CD14-positive monocyte (primary cell): ENCODE results near the gene EXTL1. TPM values are rescaled to one million over a fixed set of nuclear protein-coding genes. Genes with fewer than 3 reads are reported as not detected.

Source experiments
- DNase-seq, 3 donors: peaks; one replicate each; pipeline ENCODE4 v3.0.0-alpha.2; 2011 to 2022
- H2AFZ ChIP-seq: 2 replicates; pipeline ENCODE4 v1.6.0; 2012; ENCODE audit warnings: mild to moderate bottlenecking, low read depth, low read length, inconsistent platforms; ENCODE audit not compliant: insufficient read depth, poor library complexity, severe bottlenecking
- H3K27ac ChIP-seq, 2 donors: 1 replicate in 1 of 2; 2 replicates in 1 of 2; pipeline ENCODE4 v1.5.1; 2012 to 2013; ENCODE audit warnings: low read length in 2 of 2, control low read depth in 1 of 2, inconsistent platforms in 1 of 2, low read depth in 1 of 2, mild to moderate bottlenecking in 1 of 2
- H3K27me3 ChIP-seq, 2 donors: one replicate each; pipeline versions ENCODE4 v1.6.0 to v1.6.1; 2011 to 2013; ENCODE audit warnings: low read length in 2 of 2; ENCODE audit not compliant: control insufficient read depth in 2 of 2, insufficient read depth in 2 of 2
- H3K36me3 ChIP-seq, 2 donors: replicated peaks in 1 of 2; 1 replicate in 1 of 2; 2 replicates in 1 of 2; pipeline versions ENCODE4 v1.5.1 to v1.6.1; 2012 to 2013; ENCODE audit warnings: low read length in 2 of 2, control low read depth in 1 of 2, inconsistent platforms in 1 of 2, mild to moderate bottlenecking in 1 of 2; ENCODE audit not compliant: insufficient read depth in 2 of 2, control insufficient read depth in 1 of 2
- H3K4me1 ChIP-seq, 2 donors: 1 replicate in 1 of 2; 2 replicates in 1 of 2; pipeline versions ENCODE4 v1.5.1 to v1.6.1; 2012 to 2013; ENCODE audit warnings: low read length in 2 of 2, control low read depth in 1 of 2, inconsistent platforms in 1 of 2, mild to moderate bottlenecking in 1 of 2, moderate library complexity in 1 of 2; ENCODE audit not compliant: insufficient read depth in 2 of 2, control insufficient read depth in 1 of 2
- H3K4me2 ChIP-seq: replicated peaks from 2 replicates; pipeline ENCODE3; 2012; ENCODE audit warnings: low read length, moderate library complexity, mild to moderate bottlenecking; ENCODE audit not compliant: poor library complexity, severe bottlenecking; ENCODE audit errors: extremely low read depth
- H3K4me3 ChIP-seq, 3 experiments: fragments of 200-600 bp in 1 of 3; sonication (generic) in 1 of 3; replicated peaks in 1 of 3; 1 replicate in 2 of 3; 2 replicates in 1 of 3; pipeline ENCODE4 v1.5.1; 2011 to 2013; ENCODE audit warnings: low read length in 3 of 3, mild to moderate bottlenecking in 3 of 3, control low read depth in 2 of 3, low read depth in 2 of 3, inconsistent platforms in 1 of 3, moderate library complexity in 1 of 3
- H3K79me2 ChIP-seq: 2 replicates; pipeline ENCODE4 v1.6.0; 2012; ENCODE audit warnings: mild to moderate bottlenecking, control low read depth, inconsistent platforms, low read length, moderate library complexity; ENCODE audit not compliant: insufficient read depth
- H3K9ac ChIP-seq: 2 replicates; pipeline ENCODE4 v1.6.0; 2017; ENCODE audit warnings: low read length, mild to moderate bottlenecking; ENCODE audit not compliant: insufficient read depth, poor library complexity, severe bottlenecking
- H3K9me3 ChIP-seq, 2 donors: replicated peaks in 1 of 2; 1 replicate in 1 of 2; 2 replicates in 1 of 2; pipeline versions ENCODE4 v1.5.1 to v1.6.1; 2012 to 2013; ENCODE audit warnings: low read length in 2 of 2, control low read depth in 1 of 2; ENCODE audit not compliant: control insufficient read depth in 1 of 2, insufficient read depth in 1 of 2
- H4K20me1 ChIP-seq: 2 replicates; pipeline ENCODE4 v1.6.0; 2012; ENCODE audit warnings: mild to moderate bottlenecking, low read length, control low read depth, moderate library complexity; ENCODE audit not compliant: insufficient read depth
- H3K27ac Mint-ChIP-seq, 7 donors: one replicate each; pipeline ENCODE4 v1.8.0; 2020; ENCODE audit warnings: mild to moderate bottlenecking in 7 of 7, mixed read lengths in 7 of 7, moderate library complexity in 6 of 7, inconsistent platforms in 2 of 7
- H3K27me3 Mint-ChIP-seq, 3 donors: one replicate each; pipeline ENCODE4 v1.8.0; 2021 to 2022; ENCODE audit warnings: low read depth in 3 of 3, mild to moderate bottlenecking in 3 of 3, mixed read lengths in 3 of 3, moderate library complexity in 3 of 3, inconsistent platforms in 1 of 3
- H3K36me3 Mint-ChIP-seq, 2 donors: one replicate each; pipeline ENCODE4 v1.8.0; 2020; ENCODE audit warnings: mixed read lengths in 2 of 2, inconsistent platforms in 1 of 2, mild to moderate bottlenecking in 1 of 2
- H3K4me1 Mint-ChIP-seq: one replicate; pipeline ENCODE4 v1.8.0; 2020; ENCODE audit warnings: mild to moderate bottlenecking, mixed read lengths
- H3K4me3 Mint-ChIP-seq, 2 donors: one replicate each; pipeline ENCODE4 v1.8.0; 2020; ENCODE audit warnings: mild to moderate bottlenecking in 2 of 2, mixed read lengths in 2 of 2, moderate library complexity in 1 of 2
- H3K9me3 Mint-ChIP-seq, 7 donors: one replicate each; pipeline ENCODE4 v1.8.0; 2020 to 2022; ENCODE audit warnings: mixed read lengths in 7 of 7, mild to moderate bottlenecking in 6 of 7, moderate library complexity in 6 of 7, inconsistent platforms in 2 of 7
- CTCF ChIP-seq: fragments of 200-600 bp; IDR thresholded peaks from one replicate; pipeline ENCODE4 v1.8.0; 2022; ENCODE audit warnings: antibody characterized with exemption, mild to moderate bottlenecking
- WGBS: methylation state at CpG from one replicate; pipeline ENCODE4 v1.1.5; 2013; ENCODE audit warnings: missing lambda C conversion rate; ENCODE audit not compliant: insufficient coverage; 5-methylcytosine and 5-hydroxymethylcytosine counted together
- intact Hi-C, 2 donors: fragments of 100-400 bp; cut with micrococcal nuclease; formaldehyde crosslinking; loops; one replicate each; pipeline versions ENCODE4 v1.15.0 to v1.15.1; 2023
- polyA plus RNA-seq, 3 donors: library from polyadenylated mRNA; depleted of rRNA in 1 of 3; unstranded in 2 of 3; stranded (reverse) in 1 of 3; fragments of 300-500 nt in 2 of 3; fragments of >200 nt in 1 of 3; fragmentation: Illumina TruSeq in 2 of 3; gene quantifications; 1 replicate in 2 of 3; 2 replicates in 1 of 3; pipeline ENCODE4 v1.2.3, GENCODE V29; 2012 to 2021

EXTL1 gene
- polyA plus RNA-seq, 3 donors: not detected

DNA sequence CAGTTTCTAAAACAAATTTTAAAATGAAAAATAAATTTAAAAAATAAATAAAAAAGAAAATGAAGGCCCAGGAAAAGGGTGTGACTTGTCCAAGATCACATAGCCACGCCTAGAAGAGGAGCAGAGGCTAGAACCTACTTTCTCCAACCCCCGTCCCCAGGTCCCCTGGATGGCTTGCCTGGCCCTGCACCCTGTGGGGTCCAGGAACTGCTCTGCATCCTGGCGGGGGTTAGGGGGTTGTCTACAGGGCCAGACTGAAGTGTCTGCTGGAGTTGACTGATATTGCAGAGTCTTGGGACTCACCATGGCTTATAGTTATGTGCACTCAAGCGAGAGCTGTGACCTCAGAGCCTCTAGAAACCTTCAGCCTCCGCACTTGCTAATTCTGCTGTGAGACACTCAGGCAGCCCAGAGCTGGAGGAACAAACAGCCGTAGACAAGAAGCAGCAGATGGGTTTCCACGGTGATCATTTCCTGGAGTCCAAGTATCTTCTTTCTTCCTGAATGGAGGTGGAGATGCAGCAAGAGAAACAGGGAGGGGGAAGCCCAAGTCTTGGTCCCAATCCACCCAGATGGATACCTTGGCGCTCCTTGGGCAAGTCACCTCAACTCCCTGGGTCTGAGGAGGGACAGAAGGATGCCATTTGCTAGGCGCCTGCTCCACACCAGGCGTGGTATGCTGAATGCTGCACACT lies 5.2 kb upstream of the EXTL1 start:
- H3K4me1 Mint-ChIP-seq: peaks cover 52% of the 10 kb centered on the region
- intact Hi-C loops: no loop called here
- H3K4me2 ChIP-seq: peak overlapping the region; percentile 57
- peak overlapping the region in 1 of 3 experiments; percentile 44 for H3K4me3 ChIP-seq
- DNase-seq: no peak
- peak overlapping the region; percentile 18 for H2AFZ ChIP-seq
- no peaks in the 10 kb centered on the region for H4K20me1 ChIP-seq
- H3K36me3 Mint-ChIP-seq: peaks cover 0 to 5% of the 10 kb centered on the region in 2 donors
- WGBS: 50% methylated on average over 5 of the region's 10 CpGs
- H3K27me3 Mint-ChIP-seq: peaks cover 5 to 18% (median 11%) of the 10 kb centered on the region in 3 donors
- H3K27ac ChIP-seq: peak overlapping the region; percentile 39 to 48
- peak overlapping the region in 1 of 2 donors; percentile 70 for H3K4me3 Mint-ChIP-seq
- TF ChIP-seq CTCF: no peak
- peaks cover 46 to 52% of the 10 kb centered on the region in 2 donors for H3K4me1 ChIP-seq
- H3K27me3 ChIP-seq: peaks cover 0 to 2% of the 10 kb centered on the region in 2 donors
- peak overlapping the region; percentile 32 to 77 (median 68) for H3K27ac Mint-ChIP-seq
- peaks cover 0 to 4% (median 0%) of the 10 kb centered on the region in 7 donors for H3K9me3 Mint-ChIP-seq
- no peaks in the 10 kb centered on the region for H3K79me2 ChIP-seq
- H3K9me3 ChIP-seq: no peaks in the 10 kb centered on the region
- no peaks in the 10 kb centered on the region for H3K36me3 ChIP-seq
- no peak overlapping the region for H3K9ac ChIP-seq

- Histone ChIP-seq H3K27me3 (peaks cover 0 to 2% of the 10 kb centered on the region in 2 donors), H3K4me2 (peak overlapping the region; percentile 57), H4K20me1 (no peaks in the 10 kb centered on the region), H3K36me3 (no peaks in the 10 kb centered on the region), H3K9me3 (no peaks in the 10 kb centered on the region), H3K27ac (peak overlapping the region; percentile 39 to 48), H2AFZ (peak overlapping the region; percentile 18), H3K9ac (no peak overlapping the region), H3K4me1 (peaks cover 45 to 51% of the 10 kb centered on the region in 2 donors), H3K79me2 (no peaks in the 10 kb centered on the region), H3K4me3 (peak overlapping the region in 1 of 3 experiments; percentile 44)
- intact Hi-C loops: no loop called here
- Mint-ChIP-seq H3K4me1 (peaks cover 52% of the 10 kb centered on the region), H3K9me3 (peaks cover 0 to 4% (median 0%) of the 10 kb centered on the region in 7 donors), H3K36me3 (peaks cover 0 to 5% of the 10 kb centered on the region in 2 donors), H3K27ac (peak overlapping the region in 6 of 7 donors; percentile 32 to 77 (median 66)), H3K27me3 (peaks cover 8 to 24% (median 13%) of the 10 kb centered on the region in 3 donors), H3K4me3 (peak overlapping the region in 1 of 2 donors; percentile 70)
- peak in 2 of 3 donors; percentile 33 to 41 for DNase-seq
- 94% methylated on average over 3 of the region's 6 CpGs for WGBS
- no peak for TF ChIP-seq CTCF
These were observed 4.5 kb upstream of the EXTL1 start for GRCh38 chr1:26016953-26017545.
